HG03457 (cell line): ENCODE results near the gene ABCA1.
"Not testable (repeated sequence)": the region's sequence is repeated elsewhere in the genome, so short reads cannot be mapped to it uniquely, and the experiment has no call there.

Source experiments
- ATAC-seq: cut with Tn5 transposase; IDR thresholded peaks from one replicate; pipeline ENCODE4 v1.9.1; 2021; ENCODE audit warnings: moderate number of reproducible peaks; ENCODE audit not compliant: unreplicated experiment

Gene ABCA1

DNA sequence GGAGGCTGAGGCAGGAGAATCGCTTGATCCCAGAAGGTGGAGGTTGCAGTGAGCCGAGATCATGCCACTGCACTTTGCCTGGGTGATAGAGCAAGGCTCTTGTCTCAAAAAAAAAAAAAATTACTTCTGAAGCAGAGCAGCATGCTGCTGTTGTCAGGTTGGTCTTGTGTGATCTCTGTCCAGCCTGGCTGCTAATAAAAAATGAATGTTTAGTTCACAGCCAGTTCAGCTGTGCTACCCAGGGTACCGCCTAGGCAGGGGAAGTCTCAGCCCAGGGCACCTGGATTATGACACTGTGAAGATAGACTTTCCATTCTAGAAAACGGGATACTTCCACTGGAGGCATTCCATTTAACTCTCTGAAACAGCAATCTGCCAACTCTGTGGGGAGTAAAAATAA is 23.5 kb upstream of the ABCA1 start:
- no peak for ATAC-seq

DNA sequence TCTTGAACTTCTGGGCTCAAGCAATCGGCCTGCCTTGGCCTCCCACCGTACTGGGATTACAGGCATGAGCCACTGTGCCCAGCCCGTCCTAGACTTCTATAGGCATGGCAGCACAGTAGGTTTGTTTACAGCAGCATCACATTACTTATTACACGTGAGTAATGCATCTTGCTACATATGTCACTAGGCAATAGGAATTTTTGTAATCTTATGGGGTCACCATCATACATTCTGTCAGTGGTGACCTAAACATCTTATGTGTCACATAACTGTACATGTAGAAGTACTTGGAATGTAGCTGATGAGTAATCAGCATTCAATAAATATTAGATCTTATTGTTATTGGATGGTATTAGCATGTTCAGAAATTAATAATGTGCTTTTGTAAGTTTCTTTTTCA is 22.9 kb upstream of the ABCA1 start:
- no peak for ATAC-seq

DNA sequence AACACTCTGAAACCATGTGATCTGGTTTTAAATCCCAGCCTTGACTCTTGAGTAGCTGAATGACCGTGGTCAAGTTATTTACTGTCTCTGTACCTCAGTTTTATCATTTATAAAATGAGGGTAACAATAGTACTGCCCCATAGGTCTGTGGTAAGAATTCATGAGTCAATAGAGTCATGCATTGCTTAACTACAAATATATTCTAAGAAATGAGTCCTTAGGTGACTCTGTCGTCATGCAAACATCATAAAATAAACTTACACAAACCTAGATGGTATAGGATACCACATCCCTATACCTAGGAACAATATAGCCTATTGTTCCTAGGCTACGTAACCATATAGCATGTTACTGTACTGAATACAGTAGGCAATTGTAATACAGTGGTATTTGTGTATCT is 20.3 kb upstream of the ABCA1 start:
- ATAC-seq, result no peak

DNA sequence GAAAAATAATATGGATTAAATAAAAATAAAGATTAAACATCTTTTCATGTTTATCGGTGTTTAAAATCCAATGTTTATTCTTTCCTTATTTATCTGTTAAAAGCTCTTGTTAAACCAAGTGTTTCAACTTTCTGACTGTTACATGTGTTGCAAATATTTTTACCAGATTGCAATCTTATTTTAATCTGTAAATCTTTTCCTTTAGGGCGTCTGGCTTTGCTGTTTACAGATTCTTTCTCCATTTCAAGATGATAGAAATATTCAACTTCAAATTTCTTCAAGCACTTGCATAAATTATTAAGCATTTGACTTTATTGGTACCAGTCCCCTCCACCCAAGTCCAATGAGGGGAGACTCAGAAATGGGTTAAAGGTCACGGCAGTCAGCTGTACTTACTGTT is 16.9 kb upstream of the ABCA1 start:
- ATAC-seq, result no peak

DNA sequence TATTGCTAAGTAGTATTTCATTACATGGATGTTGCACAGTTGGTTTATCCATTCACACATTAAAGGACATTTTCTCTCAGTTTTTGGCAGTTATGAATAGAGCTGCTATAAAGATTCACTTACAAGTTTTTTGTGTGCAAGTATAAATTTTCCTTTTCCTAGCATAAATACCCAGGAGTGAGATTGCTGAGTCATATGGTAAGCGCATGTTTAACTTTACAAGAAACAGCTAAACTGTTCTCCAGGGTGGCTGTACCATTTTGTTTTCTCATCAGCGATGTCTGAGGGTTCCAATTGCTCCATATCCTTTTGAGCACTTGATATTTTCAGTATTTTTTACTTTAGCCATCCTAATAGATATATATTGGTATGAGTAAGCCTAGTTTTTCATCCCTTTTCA is 16.4 kb upstream of the ABCA1 start:
- no peak for ATAC-seq

DNA sequence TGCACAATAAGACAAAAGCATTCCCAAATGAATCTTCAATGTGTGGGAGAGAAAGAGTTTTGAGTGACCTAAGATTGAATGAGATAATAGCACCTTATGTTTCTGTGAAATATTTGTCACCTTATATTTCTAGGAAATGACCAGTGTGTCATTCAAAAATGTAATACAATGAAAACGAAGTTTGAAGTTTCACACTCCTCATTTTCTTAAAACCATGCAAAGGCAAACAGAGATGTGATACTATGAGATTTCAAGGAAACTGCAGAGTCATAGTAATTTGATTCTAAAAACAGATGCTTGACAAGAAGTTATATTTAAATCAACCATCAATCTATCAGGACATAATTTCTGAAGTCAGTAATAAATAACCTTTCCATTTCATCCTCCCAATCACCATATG is 13.6 kb upstream of the ABCA1 start:
- no peak for ATAC-seq

DNA sequence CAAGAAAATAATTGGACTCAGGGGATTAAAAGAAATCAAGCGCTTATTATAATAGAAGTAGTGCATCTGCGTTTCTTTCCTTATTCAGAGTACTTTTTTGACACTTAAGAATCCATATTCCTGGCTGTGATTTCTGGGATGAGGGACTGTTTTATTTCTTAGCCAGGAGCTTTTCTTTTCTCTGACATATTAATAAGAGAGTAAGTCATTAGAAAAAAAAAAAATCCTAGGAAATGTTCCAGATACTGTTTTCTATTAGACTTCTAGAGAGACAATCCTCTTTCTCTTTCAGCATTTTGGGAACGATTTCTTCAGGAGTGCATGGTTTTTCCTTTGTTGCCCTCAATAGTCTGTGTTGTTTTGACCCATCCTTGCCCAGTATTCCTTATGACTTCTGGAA is 8.3 kb upstream of the ABCA1 start:
- no peak for ATAC-seq

DNA sequence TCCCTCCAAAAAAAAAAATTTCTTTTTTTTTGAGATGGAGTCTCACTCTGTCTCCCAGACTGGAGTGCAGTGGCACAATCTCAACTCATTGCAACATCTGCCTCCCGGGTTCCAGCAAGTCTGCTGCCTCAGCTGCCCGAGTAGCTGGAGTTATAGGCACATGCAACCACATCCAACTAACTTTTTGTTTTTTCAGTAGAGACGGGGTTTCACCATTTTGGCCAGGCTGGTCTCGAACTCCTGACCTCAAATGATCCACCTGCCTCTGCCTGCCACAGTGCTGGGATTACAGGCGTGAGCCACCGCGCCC is 7.5 kb upstream of the ABCA1 start:
- not testable (repeated sequence) for ATAC-seq

DNA sequence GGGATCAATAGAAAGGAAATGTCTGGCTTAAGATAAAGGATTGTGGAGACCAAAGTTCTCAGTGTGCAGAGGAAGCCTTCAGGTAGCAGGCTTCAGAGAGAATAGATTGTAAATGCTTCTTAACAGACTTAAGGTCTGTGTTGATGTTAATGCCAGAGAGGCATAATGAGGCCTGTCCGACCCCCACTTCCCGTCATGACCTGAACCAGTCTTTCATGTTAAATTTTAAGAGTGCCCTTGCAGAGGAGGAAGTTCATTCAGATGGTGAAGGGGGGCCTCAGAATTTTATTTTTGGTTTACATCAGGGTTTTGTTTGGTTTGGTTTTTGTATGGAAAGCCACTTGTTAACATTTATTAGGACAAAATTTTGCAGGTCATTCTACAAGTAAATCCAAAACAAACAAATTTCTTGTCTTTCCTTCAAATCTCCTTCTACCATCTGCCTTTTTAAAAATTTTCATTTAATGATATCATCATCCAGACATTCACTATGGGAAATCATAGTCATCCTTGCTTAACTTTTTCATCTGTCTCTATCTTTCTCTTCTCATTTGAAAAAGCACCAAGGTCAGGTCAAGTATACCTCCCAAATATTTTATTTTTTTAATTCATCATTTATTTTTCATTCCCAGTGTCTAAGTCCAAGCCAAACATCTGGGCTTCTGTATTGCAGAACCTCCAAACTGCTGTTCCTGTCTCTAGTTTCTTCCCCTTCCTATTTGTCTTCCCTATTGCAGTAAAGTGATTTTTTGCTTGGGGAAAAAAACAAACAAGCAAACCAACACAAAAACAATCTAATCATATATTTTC is 6.9 kb upstream of the ABCA1 start:
- no peak for ATAC-seq

DNA sequence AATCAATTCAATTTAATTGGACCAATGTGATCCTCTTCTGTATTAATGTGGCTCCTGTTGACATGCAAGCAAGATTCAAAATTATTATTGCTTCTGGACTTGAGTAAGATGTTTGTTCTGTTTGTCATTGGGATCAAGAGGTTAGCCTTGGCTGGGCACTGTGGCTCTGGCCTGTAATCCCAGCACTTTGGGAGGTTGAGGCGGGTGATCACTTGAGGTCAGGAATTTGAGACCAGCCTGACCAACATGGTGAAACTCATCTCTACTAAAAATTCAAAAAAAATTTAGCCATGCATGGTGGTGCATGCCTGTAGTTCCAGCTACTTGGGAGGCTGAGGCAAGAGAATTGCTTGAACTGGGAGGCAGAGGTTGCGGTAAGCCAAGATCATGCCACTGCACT is 5.1 kb upstream of the ABCA1 start:
- ATAC-seq, result not testable (repeated sequence)

DNA sequence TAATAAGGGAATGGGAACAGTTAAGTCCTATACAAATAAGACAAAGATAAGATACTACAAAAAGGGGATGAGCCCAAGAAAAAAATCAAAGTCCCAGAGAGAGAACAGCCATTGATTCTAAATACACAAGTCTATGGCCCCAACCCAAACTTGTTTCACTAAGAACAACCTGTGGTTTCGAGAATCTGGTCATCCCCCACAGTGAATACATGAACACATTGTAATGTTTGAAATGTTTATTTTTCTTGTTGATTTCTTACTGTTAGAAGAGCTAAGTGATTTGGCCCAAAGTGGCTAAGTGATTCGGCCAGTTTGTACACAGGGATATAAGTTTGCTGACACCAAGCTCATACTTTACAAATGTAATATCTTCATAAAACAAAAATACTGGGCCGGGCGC is 3.3 kb upstream of the ABCA1 start:
- no peak for ATAC-seq

DNA sequence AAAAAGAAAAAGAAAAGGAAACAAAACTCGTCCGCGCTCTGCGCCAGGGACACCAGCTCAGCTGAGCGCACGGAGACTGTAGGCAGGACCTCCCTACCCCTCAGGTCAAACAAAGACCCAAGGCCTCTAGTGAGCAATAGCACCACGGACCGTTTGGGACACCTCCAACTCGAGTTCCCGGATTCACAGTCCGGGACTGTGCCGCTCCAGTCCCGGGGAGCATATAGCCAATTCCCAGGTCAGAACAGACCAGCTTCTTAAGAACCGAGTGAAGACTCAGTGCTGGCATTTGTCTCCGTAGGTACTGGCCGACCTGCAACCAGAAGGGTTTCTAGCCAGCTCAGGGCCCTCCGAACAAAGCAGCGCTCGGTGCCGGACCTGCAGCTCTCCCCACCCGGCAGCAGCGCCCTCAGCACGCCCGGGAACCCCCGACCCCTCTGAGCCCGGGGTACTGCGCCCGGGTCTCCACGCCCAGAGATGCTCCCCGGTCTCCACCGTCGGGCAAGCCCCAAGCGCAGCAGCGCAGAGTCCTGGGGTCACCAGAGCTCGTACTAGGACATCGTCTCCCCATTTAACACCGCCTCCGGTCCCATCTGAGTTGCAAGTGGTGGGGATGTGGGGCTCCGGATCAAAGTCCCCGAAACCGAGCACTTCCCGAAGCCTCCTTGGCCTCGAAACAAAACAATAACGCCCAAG is 591 bp downstream of the ABCA1 start:
- ATAC-seq, result no peak

DNA sequence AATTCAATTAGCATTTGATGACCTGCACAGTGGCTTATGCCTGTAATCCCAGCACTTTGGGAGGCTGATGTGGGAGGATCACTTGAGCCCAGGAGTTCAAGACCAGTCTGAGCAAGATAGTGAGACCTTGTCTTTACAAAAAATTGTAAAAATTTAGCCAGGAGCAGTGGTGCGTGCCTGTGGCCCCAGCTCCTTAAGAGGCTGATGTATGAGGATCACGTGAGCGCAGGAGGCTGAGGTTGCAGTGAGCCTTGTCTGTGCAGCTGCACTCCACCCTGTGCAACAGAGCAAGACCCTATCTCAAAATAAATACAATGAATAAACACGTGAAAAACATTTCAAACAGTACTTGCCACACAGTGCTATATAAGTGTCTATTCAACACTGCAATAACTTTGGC is 4.2 kb downstream of the ABCA1 start:
- no peak for ATAC-seq

DNA sequence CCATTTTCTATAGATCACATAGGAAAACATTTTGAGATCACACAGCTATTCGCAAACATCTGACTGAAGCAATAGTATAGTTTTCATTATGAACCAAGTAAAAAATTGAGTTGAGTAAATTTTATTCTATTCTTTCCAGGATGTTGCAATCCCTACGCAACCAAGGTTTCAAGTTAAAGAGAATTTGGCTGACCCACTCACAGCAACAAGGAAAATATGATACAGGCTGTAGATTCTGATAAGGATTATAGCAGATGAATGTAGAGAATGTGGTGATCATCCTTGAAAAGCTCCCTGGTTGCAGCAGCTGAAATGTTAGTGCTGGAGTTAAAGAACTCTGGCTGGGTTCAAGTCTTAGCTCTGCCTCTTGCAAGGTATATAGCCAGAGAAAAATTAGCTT is 4.7 kb downstream of the ABCA1 start:
- ATAC-seq, result no peak

DNA sequence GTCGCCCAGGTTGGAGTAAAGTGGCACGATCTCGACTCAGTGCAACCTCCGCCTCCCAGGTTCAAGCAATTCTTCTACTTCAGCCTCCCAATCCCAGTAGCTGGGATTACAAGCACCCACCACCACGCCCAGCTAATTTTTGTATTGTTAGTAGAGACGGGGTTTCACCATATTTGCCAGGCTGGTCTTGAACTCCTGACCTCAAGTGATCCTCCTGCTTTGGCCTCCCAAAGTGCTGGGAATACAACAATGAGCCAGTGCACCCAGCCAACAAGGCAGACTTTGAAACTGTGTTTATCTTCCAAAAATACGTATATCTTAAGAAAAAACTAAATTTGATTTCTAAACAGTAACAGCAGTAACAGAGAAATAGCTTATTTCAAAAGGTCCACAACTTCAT is 5.2 kb downstream of the ABCA1 start:
- not testable (repeated sequence) for ATAC-seq

DNA sequence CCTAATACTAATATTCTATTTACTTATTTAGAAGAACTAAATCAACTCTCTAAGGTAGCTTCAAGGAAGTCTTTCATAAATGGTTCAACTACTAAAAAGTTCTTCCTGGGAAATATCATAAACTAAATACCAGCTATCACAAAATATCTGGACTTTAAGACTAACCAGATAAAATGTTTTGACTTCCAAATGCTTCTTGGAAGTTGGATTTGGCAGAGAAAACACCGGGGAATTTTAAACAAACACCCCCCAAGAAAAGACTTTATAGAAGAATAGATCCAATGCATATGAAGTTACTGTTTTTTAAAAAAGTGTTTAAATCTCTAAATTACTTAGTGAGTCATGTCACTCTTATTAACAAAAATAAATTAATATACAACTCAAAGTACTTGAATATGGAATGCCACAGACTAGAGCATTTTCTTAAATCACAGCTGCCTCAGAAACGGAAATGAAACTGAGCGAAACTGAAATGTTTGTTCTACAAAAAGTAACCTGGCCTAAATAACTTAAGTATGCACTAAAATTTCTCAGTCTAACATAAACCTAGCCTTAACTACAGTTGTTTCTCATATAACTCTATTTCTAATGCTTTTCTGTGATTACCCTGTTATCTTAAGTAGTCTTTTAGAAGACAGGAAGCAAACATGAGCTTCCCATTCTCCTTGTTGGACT is 6.8 kb downstream of the ABCA1 start:
- ATAC-seq, result no peak

DNA sequence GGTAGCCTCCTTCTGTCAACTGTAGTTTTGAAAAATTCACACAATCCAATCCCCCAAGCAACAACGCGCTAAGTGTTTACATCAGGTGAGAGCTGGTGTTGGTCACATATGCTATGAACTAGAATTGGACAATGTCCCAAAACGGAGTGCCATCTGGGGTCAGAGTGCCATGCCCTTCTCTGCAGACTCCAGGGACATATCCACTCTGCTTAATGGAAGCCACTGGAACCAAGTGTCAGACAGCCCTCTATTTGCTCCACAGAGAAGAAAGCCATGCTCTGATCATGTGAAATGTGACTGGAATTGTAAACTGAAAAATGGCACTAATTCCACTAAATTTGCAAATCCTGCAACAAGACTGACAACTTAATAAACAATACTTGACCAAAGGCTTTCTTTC is 12.2 kb downstream of the ABCA1 start:
- ATAC-seq, result no peak

DNA sequence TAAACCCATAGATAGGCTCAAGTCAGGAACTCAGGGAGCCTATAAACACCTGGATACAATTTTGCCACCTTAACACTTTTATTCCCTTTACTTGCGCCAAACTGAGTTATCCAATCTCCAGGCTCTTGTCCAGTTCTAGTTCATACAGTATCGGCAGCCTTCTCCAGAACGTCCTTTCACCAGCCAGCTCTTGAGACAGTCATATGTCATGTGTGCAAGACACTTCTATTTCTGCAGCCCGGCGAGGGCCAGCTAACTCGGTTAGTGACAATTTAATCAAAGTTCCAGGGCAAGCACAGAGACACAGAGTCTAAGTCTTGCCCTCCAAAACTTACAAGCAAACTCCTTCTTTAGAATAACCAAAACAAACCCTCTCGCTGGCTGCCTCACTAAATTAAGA is 12.9 kb downstream of the ABCA1 start:
- ATAC-seq, result no peak

DNA sequence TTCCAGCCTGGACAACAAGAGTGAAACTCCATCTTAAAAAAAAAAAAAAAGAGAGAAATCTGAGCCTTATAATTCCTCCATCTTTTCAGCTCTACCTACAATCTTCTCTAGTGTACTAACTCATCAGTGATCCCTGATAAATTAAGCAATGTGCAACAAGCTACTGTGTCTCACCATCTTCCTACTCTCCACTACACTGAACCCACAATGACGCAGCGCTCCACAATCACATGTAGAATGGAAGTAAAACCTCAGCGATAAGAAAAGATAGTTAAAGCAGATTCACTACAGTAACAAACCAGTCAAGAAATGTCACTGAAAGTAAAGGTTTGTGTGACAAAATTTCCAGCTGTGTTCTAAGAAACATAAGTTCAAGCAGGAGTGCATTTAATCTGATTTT is 13.5 kb downstream of the ABCA1 start:
- ATAC-seq, result no peak

DNA sequence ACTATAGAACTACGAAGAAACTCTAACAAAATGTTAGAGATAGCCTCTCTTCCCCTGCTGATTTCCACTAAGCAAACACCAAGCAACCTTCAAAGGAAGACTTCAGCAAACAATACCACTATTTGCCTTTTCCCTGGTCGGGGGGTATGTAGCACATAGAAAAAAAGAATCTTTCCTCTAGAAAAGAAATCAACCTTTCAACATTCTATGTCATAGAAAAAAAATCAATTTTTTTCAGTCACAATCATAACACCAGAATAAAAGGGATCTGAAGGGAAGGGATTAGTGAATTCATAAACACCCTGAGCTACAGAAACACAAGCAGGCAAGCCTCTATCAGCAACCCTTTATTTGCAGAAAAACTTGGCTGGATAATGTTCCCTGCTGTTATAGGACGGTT is 15.3 kb downstream of the ABCA1 start:
- ATAC-seq, result no peak

DNA sequence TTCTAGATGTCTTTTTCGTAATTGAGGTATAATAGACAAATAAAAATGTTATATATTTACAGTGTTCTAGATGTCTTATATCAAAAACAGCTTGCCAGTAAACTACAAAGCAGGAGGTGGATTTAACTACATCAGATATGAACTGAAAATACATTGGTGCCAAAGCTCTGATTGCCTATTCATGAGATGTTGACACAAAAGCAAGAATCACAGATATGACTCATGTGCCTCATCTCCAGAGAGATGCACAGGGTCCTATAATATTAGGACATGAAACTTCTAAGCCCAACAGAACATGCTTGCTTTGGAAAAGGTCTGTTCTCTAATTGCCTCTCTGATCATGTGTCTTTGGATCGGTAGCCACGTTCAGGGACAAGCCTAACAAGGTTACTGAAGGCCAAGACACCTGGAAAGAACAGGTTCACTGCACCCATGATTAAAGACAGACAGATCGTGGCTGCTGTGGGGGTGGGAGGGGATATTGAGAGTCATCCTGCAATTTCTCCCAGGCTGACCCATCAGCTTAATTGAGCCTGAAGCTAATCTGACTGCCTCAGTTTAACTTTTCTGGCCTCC is 16.8 kb downstream of the ABCA1 start:
- ATAC-seq, result no peak
